Liver (tissue), 3 donors: ENCODE measurements around the gene MRPS7.

Experiments used
- FOXA1 ChIP-seq: IDR thresholded peaks from 2 replicates; pipeline ENCODE4 v1.6.1; 2016; ENCODE audit warnings: antibody characterized with exemption
- GABPA ChIP-seq, 2 donors: IDR thresholded peaks in 1 of 2; conservative IDR thresholded peaks in 1 of 2; 2 replicates each; pipeline ENCODE4 v1.6.1; 2016; ENCODE audit warnings: antibody characterized with exemption in 2 of 2, mild to moderate bottlenecking in 1 of 2, moderate library complexity in 1 of 2
- HNF4G ChIP-seq: IDR thresholded peaks from 2 replicates; pipeline ENCODE4 v1.6.1; 2016; ENCODE audit warnings: antibody characterized with exemption
- NR2F2 ChIP-seq: IDR thresholded peaks from 2 replicates; pipeline ENCODE4 v1.6.1; 2016; ENCODE audit warnings: antibody characterized with exemption
- RAD21 ChIP-seq, 2 donors: IDR thresholded peaks; 2 replicates each; pipeline ENCODE4 v1.6.1; 2016; ENCODE audit warnings: antibody characterized with exemption in 2 of 2, mild to moderate bottlenecking in 2 of 2
- RXRA ChIP-seq, 2 donors: IDR thresholded peaks; 2 replicates each; pipeline ENCODE4 v1.6.1; 2017 to 2018; ENCODE audit warnings: antibody characterized with exemption in 2 of 2, mild to moderate bottlenecking in 1 of 2
- TAF1 ChIP-seq: conservative IDR thresholded peaks from 2 replicates; pipeline ENCODE4 v1.6.1; 2016; ENCODE audit warnings: antibody characterized with exemption, mild to moderate bottlenecking
- YY1 ChIP-seq: IDR thresholded peaks from 2 replicates; pipeline ENCODE4 v1.6.1; 2016; ENCODE audit warnings: antibody characterized with exemption, mild to moderate bottlenecking
- TF ChIP-seq, protein P1 (sequence below): fragments of 150-350 bp; IDR thresholded peaks from 2 replicates; pipeline ENCODE4 v1.5.1; 2017; ENCODE audit warnings: improper control_type of control experiment, low read depth, low read length; ENCODE audit not compliant: missing input control
- TF ChIP-seq, protein P2 (sequence below): IDR thresholded peaks from 2 replicates; pipeline ENCODE4 v1.6.1; 2016; ENCODE audit warnings: antibody characterized with exemption
- TF ChIP-seq, protein P3 (sequence below): IDR thresholded peaks from 2 replicates; pipeline ENCODE4 v1.6.1; 2016; ENCODE audit warnings: antibody characterized with exemption
- donor health status: healthy.
- donor health status: healthy.

DNA sequence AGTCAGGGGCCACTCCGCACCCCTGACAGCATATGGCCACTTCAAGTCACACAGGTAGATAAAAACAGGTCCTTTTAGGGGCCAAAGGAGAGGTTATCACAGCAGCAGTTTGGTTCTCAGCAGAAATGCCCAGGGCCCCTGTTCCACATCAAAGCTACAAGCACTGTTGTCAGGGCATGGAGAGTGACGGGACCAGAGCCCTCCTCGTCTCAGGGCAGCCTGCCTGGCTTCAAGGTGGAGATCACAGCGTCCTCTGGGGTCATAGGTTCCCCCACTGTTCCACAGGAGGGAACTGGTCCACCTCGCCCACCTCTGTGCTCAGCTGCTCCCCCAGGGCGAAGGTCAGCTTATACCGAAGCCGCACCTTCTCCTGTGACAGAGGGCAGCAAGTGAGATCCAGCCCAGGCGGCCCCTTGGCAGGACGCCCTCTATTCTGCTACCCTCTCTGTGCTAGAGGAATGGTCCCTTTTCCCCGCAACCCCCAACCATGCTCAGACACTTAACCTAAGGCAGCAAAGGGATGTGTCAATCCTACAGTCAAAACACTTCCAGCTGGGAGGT lies 23.6 kb upstream of the MRPS7 start:
- TF ChIP-seq, protein P1, sequence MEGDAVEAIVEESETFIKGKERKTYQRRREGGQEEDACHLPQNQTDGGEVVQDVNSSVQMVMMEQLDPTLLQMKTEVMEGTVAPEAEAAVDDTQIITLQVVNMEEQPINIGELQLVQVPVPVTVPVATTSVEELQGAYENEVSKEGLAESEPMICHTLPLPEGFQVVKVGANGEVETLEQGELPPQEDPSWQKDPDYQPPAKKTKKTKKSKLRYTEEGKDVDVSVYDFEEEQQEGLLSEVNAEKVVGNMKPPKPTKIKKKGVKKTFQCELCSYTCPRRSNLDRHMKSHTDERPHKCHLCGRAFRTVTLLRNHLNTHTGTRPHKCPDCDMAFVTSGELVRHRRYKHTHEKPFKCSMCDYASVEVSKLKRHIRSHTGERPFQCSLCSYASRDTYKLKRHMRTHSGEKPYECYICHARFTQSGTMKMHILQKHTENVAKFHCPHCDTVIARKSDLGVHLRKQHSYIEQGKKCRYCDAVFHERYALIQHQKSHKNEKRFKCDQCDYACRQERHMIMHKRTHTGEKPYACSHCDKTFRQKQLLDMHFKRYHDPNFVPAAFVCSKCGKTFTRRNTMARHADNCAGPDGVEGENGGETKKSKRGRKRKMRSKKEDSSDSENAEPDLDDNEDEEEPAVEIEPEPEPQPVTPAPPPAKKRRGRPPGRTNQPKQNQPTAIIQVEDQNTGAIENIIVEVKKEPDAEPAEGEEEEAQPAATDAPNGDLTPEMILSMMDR: no peak
- TF ChIP-seq YY1 (no peak), NR2F2 (no peak), GABPA (IDR thresholded peaks at IDR 0.05 in 1 of 2, conservative IDR thresholded peaks at IDR 0.05 in 1 of 2) (no peak), TAF1 (no peak), RAD21 (IDR thresholded peaks at IDR 0.05) (no peak), RXRA (IDR thresholded peaks at IDR 0.05) (no peak), FOXA1 (no peak), HNF4G (no peak)
- TF ChIP-seq, protein P2, sequence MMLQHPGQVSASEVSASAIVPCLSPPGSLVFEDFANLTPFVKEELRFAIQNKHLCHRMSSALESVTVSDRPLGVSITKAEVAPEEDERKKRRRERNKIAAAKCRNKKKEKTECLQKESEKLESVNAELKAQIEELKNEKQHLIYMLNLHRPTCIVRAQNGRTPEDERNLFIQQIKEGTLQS: no peak
- TF ChIP-seq, protein P3, sequence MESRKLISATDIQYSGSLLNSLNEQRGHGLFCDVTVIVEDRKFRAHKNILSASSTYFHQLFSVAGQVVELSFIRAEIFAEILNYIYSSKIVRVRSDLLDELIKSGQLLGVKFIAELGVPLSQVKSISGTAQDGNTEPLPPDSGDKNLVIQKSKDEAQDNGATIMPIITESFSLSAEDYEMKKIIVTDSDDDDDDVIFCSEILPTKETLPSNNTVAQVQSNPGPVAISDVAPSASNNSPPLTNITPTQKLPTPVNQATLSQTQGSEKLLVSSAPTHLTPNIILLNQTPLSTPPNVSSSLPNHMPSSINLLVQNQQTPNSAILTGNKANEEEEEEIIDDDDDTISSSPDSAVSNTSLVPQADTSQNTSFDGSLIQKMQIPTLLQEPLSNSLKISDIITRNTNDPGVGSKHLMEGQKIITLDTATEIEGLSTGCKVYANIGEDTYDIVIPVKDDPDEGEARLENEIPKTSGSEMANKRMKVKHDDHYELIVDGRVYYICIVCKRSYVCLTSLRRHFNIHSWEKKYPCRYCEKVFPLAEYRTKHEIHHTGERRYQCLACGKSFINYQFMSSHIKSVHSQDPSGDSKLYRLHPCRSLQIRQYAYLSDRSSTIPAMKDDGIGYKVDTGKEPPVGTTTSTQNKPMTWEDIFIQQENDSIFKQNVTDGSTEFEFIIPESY: no peak
